Measurements from ENCODE around the gene POP4.

GRCh38 chr19:29581398-29581797 lies 24.7 kb upstream of the POP4 start:
- TF ChIP-seq ELK1 (IDR thresholded peaks at IDR 0.05; ENCODE audit: borderline replicate concordance, low read depth, low read length) = no peak
- no peak for TF ChIP-seq SMC3 (IDR thresholded peaks at IDR 0.05; ENCODE audit: low read depth, low read length)
- TF ChIP-seq CTCF (conservative IDR thresholded peaks at IDR 0.05; ENCODE audit: low read depth, low read length) = no peak
